ENCODE data around the gene ZNF200.
A peak's percentile ranks its signal among the peaks of the same experiment; 100 is the strongest.

The ZNF200 gene

DNA sequence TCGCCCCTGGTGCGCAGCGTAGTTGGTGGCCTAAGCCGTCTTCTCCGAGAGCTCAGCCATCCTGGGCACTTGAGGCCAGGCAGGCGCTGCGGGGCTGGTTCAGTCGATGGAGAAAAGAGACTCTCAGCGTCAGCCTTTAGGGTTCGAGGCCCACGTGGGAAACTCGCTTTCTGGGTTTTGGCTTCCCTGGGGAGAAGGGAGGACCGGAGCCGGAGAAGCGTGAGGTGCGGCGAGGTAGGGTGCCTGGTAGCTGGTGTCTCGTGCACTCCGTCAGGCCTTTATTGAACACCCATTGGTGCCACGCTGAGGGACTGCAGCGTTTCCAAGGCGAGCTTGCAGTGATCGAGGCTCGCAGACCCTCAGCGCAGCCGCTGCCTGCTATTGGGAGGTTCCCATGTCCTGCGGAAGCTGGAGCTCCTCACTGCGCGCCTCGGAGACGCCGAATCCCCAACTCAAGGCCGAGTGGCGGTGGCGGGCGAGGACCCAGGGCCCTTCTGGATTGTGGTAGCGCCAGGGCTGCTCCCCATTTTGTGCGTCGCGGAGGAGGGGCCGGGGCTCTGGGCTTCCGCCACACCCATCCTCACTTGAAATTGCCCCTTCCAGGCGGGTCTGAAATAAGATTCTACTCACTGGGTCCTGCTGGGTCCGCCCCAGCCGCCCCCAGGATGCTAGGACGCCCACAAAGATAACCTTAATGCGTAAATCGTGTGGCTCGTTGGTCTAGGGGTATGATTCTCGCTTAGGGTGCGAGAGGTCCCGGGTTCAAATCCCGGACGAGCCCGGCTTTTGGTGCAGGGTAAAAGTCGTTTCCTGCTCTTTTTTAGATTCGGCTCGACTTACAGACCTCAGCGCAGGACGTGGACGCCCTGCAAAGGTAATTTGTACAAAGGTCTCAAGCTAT lies 45.8 kb downstream of the ZNF200 start:
- no peaks in the 10 kb centered on the region for H3K4me1 ChIP-seq
- peak; percentile 79 for DNase-seq
- no peaks in the 10 kb centered on the region for H3K36me3 ChIP-seq
- TF ChIP-seq, protein P1, sequence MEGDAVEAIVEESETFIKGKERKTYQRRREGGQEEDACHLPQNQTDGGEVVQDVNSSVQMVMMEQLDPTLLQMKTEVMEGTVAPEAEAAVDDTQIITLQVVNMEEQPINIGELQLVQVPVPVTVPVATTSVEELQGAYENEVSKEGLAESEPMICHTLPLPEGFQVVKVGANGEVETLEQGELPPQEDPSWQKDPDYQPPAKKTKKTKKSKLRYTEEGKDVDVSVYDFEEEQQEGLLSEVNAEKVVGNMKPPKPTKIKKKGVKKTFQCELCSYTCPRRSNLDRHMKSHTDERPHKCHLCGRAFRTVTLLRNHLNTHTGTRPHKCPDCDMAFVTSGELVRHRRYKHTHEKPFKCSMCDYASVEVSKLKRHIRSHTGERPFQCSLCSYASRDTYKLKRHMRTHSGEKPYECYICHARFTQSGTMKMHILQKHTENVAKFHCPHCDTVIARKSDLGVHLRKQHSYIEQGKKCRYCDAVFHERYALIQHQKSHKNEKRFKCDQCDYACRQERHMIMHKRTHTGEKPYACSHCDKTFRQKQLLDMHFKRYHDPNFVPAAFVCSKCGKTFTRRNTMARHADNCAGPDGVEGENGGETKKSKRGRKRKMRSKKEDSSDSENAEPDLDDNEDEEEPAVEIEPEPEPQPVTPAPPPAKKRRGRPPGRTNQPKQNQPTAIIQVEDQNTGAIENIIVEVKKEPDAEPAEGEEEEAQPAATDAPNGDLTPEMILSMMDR (IDR thresholded peaks at IDR 0.05; ENCODE audit: low read depth, low read length) = no peak
- no peaks in the 10 kb centered on the region for H3K27me3 ChIP-seq
- H3K4me3 ChIP-seq (ENCODE audit: low read depth, low read length) = peak overlapping the region; percentile 92
- no peaks in the 10 kb centered on the region for H3K9me3 ChIP-seq

GRCh38 chr16:3188675-3188924 lies 46.4 kb downstream of the ZNF200 start:
- Histone ChIP-seq H3K27me3 (no peaks in the 10 kb centered on the region), H3K4me3 (ENCODE audit: low read depth, low read length) (peak overlapping the region; percentile 92), H3K9me3 (no peaks in the 10 kb centered on the region), H3K36me3 (no peaks in the 10 kb centered on the region), H3K4me1 (no peaks in the 10 kb centered on the region)
- TF ChIP-seq, protein P1 (IDR thresholded peaks at IDR 0.05; ENCODE audit: low read depth, low read length) = no peak
- DNase-seq = no peak

DNA sequence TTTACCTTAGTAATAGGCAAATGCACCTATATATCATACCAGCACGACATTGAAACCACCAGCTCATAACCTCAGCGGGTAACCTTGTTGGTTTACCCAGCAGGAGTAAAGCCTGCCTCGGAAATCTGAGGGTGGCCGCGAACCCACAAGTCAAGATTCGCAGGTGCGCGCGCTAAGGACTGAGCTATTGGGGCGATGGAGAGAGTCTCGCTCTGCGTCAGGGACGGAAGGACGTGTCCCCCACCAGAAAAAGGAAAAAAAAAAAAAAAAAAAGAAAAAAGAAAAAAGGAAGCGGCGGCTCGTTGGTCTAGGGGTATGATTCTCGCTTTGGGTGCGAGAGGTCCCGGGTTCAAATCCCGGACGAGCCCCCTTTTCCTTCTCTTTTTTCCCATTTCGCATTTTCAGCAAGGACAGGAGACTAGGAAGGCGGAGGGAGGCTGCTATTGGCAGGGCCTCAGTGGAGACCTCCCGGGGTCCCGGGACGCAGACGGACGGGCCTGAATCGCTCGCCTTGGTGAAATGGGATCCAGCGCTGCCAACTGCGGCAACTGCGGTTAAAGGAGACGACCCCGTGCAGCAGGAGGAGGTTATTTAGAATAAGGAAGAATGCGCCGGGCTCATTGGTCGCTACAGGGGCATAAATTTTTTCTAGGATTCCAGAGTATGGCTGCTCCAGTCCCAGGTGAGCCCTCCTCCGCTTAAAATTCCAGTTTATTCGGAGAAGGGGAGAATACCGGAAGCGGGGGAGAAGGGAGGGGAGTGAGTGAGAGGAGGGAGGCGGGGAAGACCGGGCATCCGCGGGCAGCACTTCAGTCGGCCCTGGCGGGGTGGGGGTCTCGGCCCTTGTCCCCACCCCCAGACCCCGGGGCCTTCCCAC lies 46.9 kb downstream of the ZNF200 start, which contains the start of gene OR1F1:
Gene OR1F1 (plus strand): TSS at position 407 of the 877 bp plus-strand sequence.
- peak; percentile 70 for DNase-seq
- no peaks in the 10 kb centered on the region for H3K36me3 ChIP-seq
- no peaks in the 10 kb centered on the region for H3K9me3 ChIP-seq
- no peaks in the 10 kb centered on the region for H3K27me3 ChIP-seq
- H3K4me3 ChIP-seq (ENCODE audit: low read depth, low read length) = peak within 1 kb of the TSS; percentile 92
- TF ChIP-seq, protein P1 (IDR thresholded peaks at IDR 0.05; ENCODE audit: low read depth, low read length) = no peak
- no peaks in the 10 kb centered on the region for H3K4me1 ChIP-seq

GRCh38 chr16:3186946-3187690 lies 47.8 kb downstream of the ZNF200 start:
- H3K4me1 ChIP-seq = no peaks in the 10 kb centered on the region
- H3K9me3 ChIP-seq = no peaks in the 10 kb centered on the region
- TF ChIP-seq, protein P1 (IDR thresholded peaks at IDR 0.05; ENCODE audit: low read depth, low read length) = no peak
- H3K4me3 ChIP-seq (ENCODE audit: low read depth, low read length) = peak overlapping the region; percentile 92
- H3K36me3 ChIP-seq = no peaks in the 10 kb centered on the region
- no peaks in the 10 kb centered on the region; the same call in 1 of the 2 replicates for H3K27me3 ChIP-seq
- no peak for DNase-seq

GRCh38 chr16:3183445-3184139 lies 51.4 kb downstream of the ZNF200 start:
- Histone ChIP-seq H3K36me3 (no peaks in the 10 kb centered on the region), H3K4me3 (ENCODE audit: low read depth, low read length) (peak overlapping the region; percentile 71), H3K9me3 (no peaks in the 10 kb centered on the region), H3K4me1 (no peaks in the 10 kb centered on the region), H3K27me3 (peaks cover 15% of the 10 kb centered on the region)
- DNase-seq = peak; percentile 67
- TF ChIP-seq, protein P1 (IDR thresholded peaks at IDR 0.05; ENCODE audit: low read depth, low read length) = no peak; the same call in 1 of the 2 replicates

Measured in BE2C (cell line).